Measurements from ENCODE around the gene ASPN.

The ASPN gene

GRCh38 chr9:92406477-92406876, 75.8 kb downstream of the ASPN start:
- no peak for DNase-seq
